Thoracic aorta (tissue), 2 donors: ENCODE data around the gene GNAS-AS1. TPM values are rescaled to one million over a fixed set of nuclear protein-coding genes. Genes with fewer than 3 reads are reported as not detected.
A peak's percentile ranks its signal among the peaks of the same experiment; 100 is the strongest.

Source experiments
- ATAC-seq: fragments of 150-250 bp; one replicate; pipeline ENCODE4 v1.8.0; 2017; ENCODE audit warnings: low read depth; ENCODE audit not compliant: insufficient number of reproducible peaks, low FRiP score
- DNase-seq: peaks from one replicate; pipeline ENCODE4 v3.0.0-alpha.2; 2020; ENCODE audit warnings: low spot score
- H3K27ac ChIP-seq, 2 donors: fragments of 200-600 bp; sonication (generic); 1 replicate in 1 of 2; 2 replicates in 1 of 2; pipeline ENCODE4 v1.5.1; 2016; ENCODE audit warnings: mild to moderate bottlenecking in 2 of 2, moderate library complexity in 2 of 2
- H3K27me3 ChIP-seq: fragments of 200-600 bp; sonication (generic); replicated peaks from 2 replicates; pipeline ENCODE4 v1.6.0; 2016; ENCODE audit warnings: mild to moderate bottlenecking; ENCODE audit not compliant: insufficient read depth
- H3K36me3 ChIP-seq: fragments of 200-600 bp; sonication (generic); one replicate; pipeline ENCODE4 v1.5.1; 2016
- H3K4me1 ChIP-seq, 2 donors: fragments of 200-600 bp; sonication (generic); 1 replicate in 1 of 2; 2 replicates in 1 of 2; pipeline versions ENCODE4 v1.5.1 to v1.6.0; 2016; ENCODE audit warnings: low read depth in 2 of 2, mild to moderate bottlenecking in 1 of 2; ENCODE audit not compliant: control insufficient read depth in 1 of 2
- H3K4me3 ChIP-seq: fragments of 200-600 bp; sonication (generic); 2 replicates; pipeline ENCODE4 v1.5.1; 2016; ENCODE audit warnings: mild to moderate bottlenecking
- H3K9me3 ChIP-seq: fragments of 200-600 bp; sonication (generic); 2 replicates; pipeline ENCODE4 v1.5.1; 2016
- CTCF ChIP-seq: fragments of 200-600 bp; sonication (generic); IDR thresholded peaks from one replicate; pipeline ENCODE4 v1.5.1; 2019; ENCODE audit warnings: antibody characterized with exemption
- total RNA-seq, 2 donors: library from RNA; depleted of rRNA; stranded (reverse); fragments of >200 nt; gene quantifications; one replicate each; pipeline versions ENCODE4 v1.1.0 to v1.2.3, GENCODE V29; 2016

The GNAS-AS1 gene
- total RNA-seq = under 1 TPM; 0.21 to 0.81 TPM

- Histone ChIP-seq H3K27ac (no peak within 1 kb of the TSS), H3K4me1 (peaks cover 3 to 16% of the 10 kb centered on the region in 2 donors), H3K9me3 (no peaks in the 10 kb centered on the region), H3K36me3 (no peaks in the 10 kb centered on the region), H3K4me3 (peak within 1 kb of the TSS; percentile 60), H3K27me3 (peaks cover 6% of the 10 kb centered on the region)
- ATAC-seq = no peak
- DNase-seq = no peak
- TF ChIP-seq CTCF = no peak
These were observed at the start of gene GNAS-AS1 for GRCh38 chr20:58850693-58851174. GNAS-AS1 (minus strand) TSS chr20:58850902.

- Histone ChIP-seq H3K9me3 (no peaks in the 10 kb centered on the region), H3K36me3 (peaks cover 15% of the 10 kb centered on the region), H3K27ac (no peak overlapping the region), H3K27me3 (no peaks in the 10 kb centered on the region), H3K4me3 (no peak overlapping the region), H3K4me1 (peaks cover 36 to 89% of the 10 kb centered on the region in 2 donors)
- no peak for TF ChIP-seq CTCF
- no peak for DNase-seq
- no peak for ATAC-seq
These were observed 49.7 kb upstream of the GNAS-AS1 start for GRCh38 chr20:58900397-58900796.

DNA sequence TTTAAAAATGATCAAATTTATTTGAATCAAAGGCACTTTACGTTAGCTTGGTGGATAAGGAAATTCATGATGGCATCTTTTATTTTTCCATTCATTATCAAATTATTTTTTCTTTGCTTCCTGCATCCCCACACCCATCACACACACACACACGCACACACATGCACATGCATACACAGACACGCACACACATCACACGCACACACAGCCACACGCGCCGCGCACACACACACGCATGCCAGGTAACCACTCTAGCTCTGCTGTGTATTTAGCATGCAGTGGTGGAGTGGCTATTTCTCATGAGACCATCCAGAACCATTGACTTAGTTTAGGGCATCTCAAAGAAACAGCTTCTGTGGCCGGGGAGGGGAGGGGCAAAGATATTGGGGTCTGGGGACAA is 48.8 kb upstream of the GNAS-AS1 start:
- Histone ChIP-seq H3K27me3 (no peaks in the 10 kb centered on the region), H3K4me3 (no peak overlapping the region), H3K4me1 (peaks cover 43 to 89% of the 10 kb centered on the region in 2 donors), H3K9me3 (no peaks in the 10 kb centered on the region), H3K27ac (no peak overlapping the region), H3K36me3 (peaks cover 8% of the 10 kb centered on the region)
- ATAC-seq (no peak), DNase-seq (no peak)
- TF ChIP-seq CTCF = no peak

DNA sequence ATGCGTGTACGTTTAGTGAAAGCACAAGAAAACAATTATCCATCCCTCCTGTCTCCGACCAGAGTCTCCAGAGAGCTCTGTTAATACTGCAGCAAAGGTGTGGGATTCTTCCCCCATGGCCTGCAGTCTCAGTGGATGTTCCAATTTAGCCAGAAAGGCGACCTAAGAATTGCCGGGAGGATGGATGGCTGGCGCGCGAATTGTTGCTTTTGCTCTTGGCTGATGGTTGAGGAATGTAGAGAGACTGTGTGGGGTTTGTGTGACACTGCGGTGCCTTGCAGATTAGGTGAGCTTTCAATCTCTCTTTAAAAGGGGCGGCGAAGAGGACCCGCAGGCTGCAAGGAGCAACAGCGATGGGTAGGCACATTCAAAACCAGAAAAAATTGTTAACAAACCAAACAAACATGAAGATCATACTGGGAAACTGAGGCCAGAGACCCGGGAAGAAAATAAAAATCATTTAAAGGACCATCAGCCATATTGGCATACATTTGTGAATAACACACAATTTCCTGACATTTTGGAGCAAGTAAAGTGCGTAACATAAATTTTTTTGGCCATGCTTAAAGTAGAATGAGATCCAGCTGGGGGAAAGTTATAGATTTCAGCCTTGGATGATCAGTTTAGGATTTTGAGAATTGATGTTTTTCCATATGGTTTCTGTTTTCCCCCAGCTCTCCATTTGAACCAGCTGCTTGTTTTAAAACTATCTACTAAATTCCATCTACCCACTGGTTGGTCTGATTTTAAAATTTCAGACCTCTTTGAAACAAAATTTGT is 48.1 kb upstream of the GNAS-AS1 start:
- no peaks in the 10 kb centered on the region for H3K9me3 ChIP-seq
- peak overlapping the region in 1 of 2 donors; percentile 21 for H3K27ac ChIP-seq
- no peak for TF ChIP-seq CTCF
- no peak for ATAC-seq
- H3K4me3 ChIP-seq = no peak overlapping the region
- peaks cover 5% of the 10 kb centered on the region for H3K36me3 ChIP-seq
- peaks cover 50 to 94% of the 10 kb centered on the region in 2 donors for H3K4me1 ChIP-seq
- no peak for DNase-seq
- H3K27me3 ChIP-seq = no peaks in the 10 kb centered on the region

GRCh38 chr20:58897488-58897887 is 46.8 kb upstream of the GNAS-AS1 start:
- Histone ChIP-seq H3K27ac (peak overlapping the region in 1 of 2 donors; percentile 21), H3K4me1 (peaks cover 55 to 90% of the 10 kb centered on the region in 2 donors)

More at GRCh38 chr20:58897488-58897887, 46.8 kb upstream of the GNAS-AS1 start:
- H3K4me3 ChIP-seq = peak overlapping the region; percentile 22
- no peak for TF ChIP-seq CTCF
- ATAC-seq = no peak
- H3K27me3 ChIP-seq = no peaks in the 10 kb centered on the region
- no peaks in the 10 kb centered on the region for H3K36me3 ChIP-seq
- no peak for DNase-seq
- no peaks in the 10 kb centered on the region for H3K9me3 ChIP-seq
